D341Med (cell line): ENCODE measurements around the gene OR10H3.
"Not testable (repeated sequence)": the region's sequence is repeated elsewhere in the genome, so short reads cannot be mapped to it uniquely, and the experiment has no call there.

Experiments used
- DNase-seq: peaks from one replicate; pipeline ENCODE4 v3.0.0; 2012; ENCODE audit warnings: low spot score

The OR10H3 gene

DNA sequence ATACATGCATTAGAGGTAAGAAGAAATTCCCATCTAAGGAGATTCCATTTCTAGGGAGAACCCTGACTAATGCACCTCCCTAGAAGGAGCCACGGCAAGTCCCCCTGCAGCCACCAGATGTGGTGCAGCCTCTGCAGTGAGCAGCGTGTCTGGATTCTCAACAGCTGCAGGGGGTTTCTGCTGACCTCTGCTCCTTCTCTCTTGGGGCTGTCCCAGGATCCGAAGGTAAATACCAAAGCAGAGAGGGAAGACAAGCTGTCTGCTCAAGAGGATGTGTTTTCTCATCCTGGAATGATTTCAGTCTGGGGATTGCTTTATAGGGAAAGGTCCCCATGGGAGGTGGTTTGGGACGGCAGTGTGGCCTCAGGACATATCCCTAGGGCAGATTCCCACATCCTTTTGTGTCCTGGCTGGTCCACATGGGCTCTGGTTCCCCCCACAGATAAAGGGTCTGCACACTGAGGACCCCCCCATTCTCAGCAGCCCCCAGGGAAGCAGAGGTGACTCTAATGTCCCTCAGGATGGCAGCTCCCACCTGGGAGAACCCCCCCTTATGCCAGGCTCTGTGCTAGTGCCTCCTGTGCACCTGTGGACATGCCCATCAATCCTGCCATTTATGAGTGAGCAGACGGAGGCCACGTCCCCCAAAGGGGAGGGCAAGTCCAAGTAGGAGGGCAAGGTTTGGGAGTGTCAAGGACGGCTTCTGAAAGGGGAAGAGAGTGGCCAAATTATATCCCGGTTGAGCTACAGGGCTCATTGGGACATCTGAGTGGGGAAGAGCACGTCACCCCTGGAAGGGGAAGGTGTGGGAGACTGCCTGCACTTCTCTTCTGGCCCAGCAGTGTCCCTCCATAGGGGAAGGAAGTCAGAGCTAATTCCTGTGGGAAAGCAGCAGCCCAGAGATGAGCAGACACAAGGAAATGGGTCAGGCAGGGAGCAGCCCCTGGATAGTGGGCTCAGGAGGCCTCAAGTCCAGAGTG, 39.5 kb downstream of the OR10H3 start:
- DNase-seq = no peak

- DNase-seq = no peak
These were observed 42.1 kb downstream of the OR10H3 start for GRCh38 chr19:15779756-15780476.

DNA sequence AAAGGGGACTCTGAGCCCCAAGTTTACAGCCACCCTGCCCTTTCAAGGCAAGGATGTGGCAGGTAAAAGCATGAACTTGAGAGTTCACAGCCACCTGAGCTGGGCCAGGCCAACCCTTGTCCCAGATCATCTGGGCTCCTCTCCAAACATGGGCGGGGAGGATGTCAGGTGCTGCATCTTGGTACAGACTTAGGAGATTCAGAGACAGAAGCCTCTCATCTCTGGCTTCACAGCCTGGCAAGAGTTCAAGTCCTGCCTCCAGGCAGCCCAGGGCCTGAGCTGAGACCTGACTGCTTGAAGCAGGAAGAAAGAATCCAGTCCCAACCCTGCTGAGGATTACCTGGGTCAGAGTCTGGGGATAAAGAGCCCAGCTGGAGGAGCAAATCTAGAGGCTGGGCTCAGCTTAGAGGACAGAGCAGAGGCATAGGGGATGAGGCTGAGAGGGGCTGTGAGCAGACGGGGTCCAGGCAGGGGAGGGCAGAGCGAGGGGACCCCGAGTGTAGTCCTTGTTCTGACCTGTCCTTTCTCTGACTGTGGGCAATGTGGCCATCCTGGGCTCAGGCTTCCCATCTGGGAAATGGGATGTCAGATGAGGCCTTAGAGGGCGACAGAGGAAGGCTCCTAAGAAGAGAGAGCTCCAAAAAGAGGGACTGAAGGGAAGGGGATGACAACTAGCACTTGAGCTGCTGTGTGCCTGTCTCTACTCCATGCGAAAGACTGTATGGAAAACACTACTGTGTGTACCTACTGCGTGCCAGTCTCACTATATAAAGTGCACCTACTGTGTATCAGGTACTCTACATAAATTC, 43.0 kb downstream of the OR10H3 start:
- DNase-seq = no peak

- DNase-seq = no peak
These were observed 43.9 kb downstream of the OR10H3 start for GRCh38 chr19:15781661-15782060.

DNA sequence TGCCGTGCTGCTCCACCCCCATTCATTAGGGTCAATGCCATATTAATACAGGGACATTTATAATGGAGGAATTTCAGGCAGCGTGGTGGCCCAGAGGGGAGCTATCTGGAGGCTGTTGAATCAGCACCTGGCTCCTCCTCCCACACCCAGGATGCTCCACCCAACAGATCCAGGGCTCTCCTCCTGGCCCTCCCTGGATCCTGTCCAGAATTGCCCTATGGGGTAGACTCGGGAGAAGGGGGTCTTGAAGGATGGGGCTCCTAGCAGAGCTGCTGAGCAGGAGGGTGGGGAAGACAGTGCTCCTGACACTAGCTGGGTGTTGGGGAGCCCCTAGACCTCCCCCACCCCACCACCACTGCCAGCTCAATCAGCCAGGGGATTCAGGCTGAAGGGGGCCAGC, 44.4 kb downstream of the OR10H3 start:
- DNase-seq = no peak

- not testable (repeated sequence) for DNase-seq
These were observed 45.1 kb downstream of the OR10H3 start for GRCh38 chr19:15782896-15783295.

DNA sequence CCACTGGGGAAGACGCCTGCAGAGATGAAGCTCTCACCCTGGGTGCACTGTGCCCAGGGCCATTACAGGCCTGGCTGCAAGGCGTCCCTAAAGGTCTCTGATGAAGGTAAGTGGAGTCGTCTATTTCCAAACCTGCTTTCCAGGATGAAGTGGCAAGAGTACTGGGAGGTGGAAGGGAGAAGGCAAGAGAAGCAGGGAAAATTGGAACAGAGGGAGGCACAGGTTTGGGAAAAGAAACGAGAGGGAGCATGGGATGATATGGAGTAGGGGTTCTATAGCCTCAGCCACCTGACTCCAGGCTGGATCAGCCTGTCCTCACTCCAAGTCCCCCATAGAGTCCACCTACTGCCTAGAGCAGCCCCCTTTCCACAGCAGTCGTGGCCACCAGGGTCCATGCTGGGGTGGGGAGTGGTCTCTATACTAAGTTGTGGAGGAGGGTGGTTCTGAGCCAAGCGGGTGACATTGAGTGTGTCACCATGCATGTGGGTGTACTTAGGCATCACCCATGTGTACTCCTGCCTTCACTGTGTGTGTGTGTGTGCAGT, 49.9 kb downstream of the OR10H3 start, which contains the start of gene OR10H5:
TSS of gene OR10H5 (plus strand) at position 51 of the 545 bp plus-strand sequence. CDS start 6,388 bp downstream, outside the sequence.
- no peak for DNase-seq

- no peak for DNase-seq
These were observed 50.9 kb downstream of the OR10H3 start for GRCh38 chr19:15788594-15789270.

DNA sequence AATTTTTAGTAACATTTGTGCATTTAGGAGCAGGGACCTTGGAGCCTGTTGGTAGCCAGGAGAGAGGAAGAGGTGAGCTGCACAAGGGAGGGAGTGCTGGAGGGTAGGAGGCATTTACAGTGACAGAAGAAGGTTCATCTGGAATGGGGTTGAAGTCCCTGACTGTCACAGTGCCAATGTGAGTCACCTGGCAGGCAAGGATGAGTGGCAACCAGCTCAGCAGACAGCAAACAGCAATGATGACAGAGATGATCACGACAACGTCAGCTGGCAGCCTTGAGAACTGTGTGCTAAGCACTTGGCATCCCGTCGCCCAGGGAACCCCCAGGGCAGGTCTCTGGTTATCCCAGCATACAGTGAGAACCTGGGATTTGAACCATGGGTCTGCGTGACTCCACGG, 52.3 kb downstream of the OR10H3 start:
- no peak for DNase-seq
